SHP77 treated with DMSO at 0.1 percent for 48 hours (cell line): ENCODE data around the gene SERPINA12.

Experiments
- DNase-seq: peaks from one replicate; lab custom pipeline; 2025; lab: John Stamatoyannopoulos, UW

SERPINA12 gene

GRCh38 chr14:94509356-94509755 is at the start of gene SERPINA12:
SERPINA12 (minus strand) TSS chr14:94509469; CDS start chr14:94498397, 11,072 bp downstream.
- no peak for DNase-seq

GRCh38 chr14:94558842-94559241 is 49.6 kb upstream of the SERPINA12 start:
- DNase-seq = no peak

GRCh38 chr14:94557327-94557726 is 48.1 kb upstream of the SERPINA12 start:
- DNase-seq = no peak

GRCh38 chr14:94555991-94556390 is 46.7 kb upstream of the SERPINA12 start:
- DNase-seq = no peak

GRCh38 chr14:94550041-94550440 is 40.8 kb upstream of the SERPINA12 start:
- no peak for DNase-seq

- DNase-seq = peak; percentile 1
Observed at GRCh38 chr14:94548999-94549985, 40.0 kb upstream of the SERPINA12 start.

GRCh38 chr14:94548131-94548998 is 39.1 kb upstream of the SERPINA12 start:
- DNase-seq = no peak

- no peak for DNase-seq
Observed at GRCh38 chr14:94547726-94548125, 38.5 kb upstream of the SERPINA12 start.

- DNase-seq = no peak
Observed at GRCh38 chr14:94547151-94547680, 37.9 kb upstream of the SERPINA12 start.

- no peak for DNase-seq
Observed at GRCh38 chr14:94545131-94545841, 36.0 kb upstream of the SERPINA12 start.

- no peak for DNase-seq
Observed at GRCh38 chr14:94544726-94545125, 35.5 kb upstream of the SERPINA12 start.

GRCh38 chr14:94543449-94544124 is 34.3 kb upstream of the SERPINA12 start:
- DNase-seq = no peak

GRCh38 chr14:94542811-94543440 is 33.7 kb upstream of the SERPINA12 start:
- DNase-seq = no peak

- no peak for DNase-seq
Observed at GRCh38 chr14:94542111-94542810, 33.0 kb upstream of the SERPINA12 start.

GRCh38 chr14:94541234-94541975 is 32.1 kb upstream of the SERPINA12 start:
- DNase-seq = no peak

GRCh38 chr14:94540031-94540794 is 30.9 kb upstream of the SERPINA12 start:
- DNase-seq = no peak

- no peak for DNase-seq
Observed at GRCh38 chr14:94539181-94539580, 29.9 kb upstream of the SERPINA12 start.

- DNase-seq = no peak
Observed at GRCh38 chr14:94538070-94538740, 28.9 kb upstream of the SERPINA12 start.
